HFFc6 (cell line): ENCODE measurements around the gene KCNJ12. TPM values are rescaled to one million over a fixed set of nuclear protein-coding genes. Genes with fewer than 3 reads are reported as not detected.
A peak's percentile ranks its signal among the peaks of the same experiment; 100 is the strongest.
"Not testable (repeated sequence)": the region's sequence is repeated elsewhere in the genome, so short reads cannot be mapped to it uniquely, and the experiment has no call there.

Experiments
- DNase-seq: peaks from one replicate; pipeline ENCODE4 v3.0.0-alpha.2; 2018
- H3K27ac Mint-ChIP-seq: 2 replicates; pipeline ENCODE4 v1.8.0; 2020; ENCODE audit warnings: mild to moderate bottlenecking, mixed read lengths
- H3K27me3 Mint-ChIP-seq: 2 replicates; pipeline ENCODE4 v1.8.0; 2021; ENCODE audit warnings: mild to moderate bottlenecking, moderate library complexity, mixed read lengths; ENCODE audit not compliant: insufficient read depth
- H3K36me3 Mint-ChIP-seq: 2 replicates; pipeline ENCODE4 v1.8.0; 2021; ENCODE audit warnings: low read depth, mixed read lengths
- H3K4me1 Mint-ChIP-seq: 2 replicates; pipeline ENCODE4 v1.8.0; 2020; ENCODE audit warnings: low read depth, mixed read lengths
- H3K4me3 Mint-ChIP-seq: 2 replicates; pipeline ENCODE4 v1.8.0; 2020; ENCODE audit warnings: mild to moderate bottlenecking, moderate library complexity, mixed read lengths
- H3K9me3 Mint-ChIP-seq: 2 replicates; pipeline ENCODE4 v1.8.0; 2020; ENCODE audit warnings: mild to moderate bottlenecking, mixed read lengths
- CTCF ChIP-seq: fragments of 200-600 bp; sonication (generic); IDR thresholded peaks from 2 replicates; pipeline ENCODE4 v1.5.0; 2021; ENCODE audit warnings: antibody characterized with exemption, mild to moderate bottlenecking
- total RNA-seq, 6 experiments: library from RNA; stranded (reverse); fragmentation: NEBNext Ultra II Directional; extraction: Animal tissue kit (Norgen Biotek cat#: 25700); gene quantifications; 2 replicates in 1 of 6; 3 replicates in 5 of 6; pipeline ENCODE4 v1.2.3, GENCODE V29; 2021

Gene KCNJ12
- total RNA-seq, 6 experiments from 2014 or later = not detected

DNA sequence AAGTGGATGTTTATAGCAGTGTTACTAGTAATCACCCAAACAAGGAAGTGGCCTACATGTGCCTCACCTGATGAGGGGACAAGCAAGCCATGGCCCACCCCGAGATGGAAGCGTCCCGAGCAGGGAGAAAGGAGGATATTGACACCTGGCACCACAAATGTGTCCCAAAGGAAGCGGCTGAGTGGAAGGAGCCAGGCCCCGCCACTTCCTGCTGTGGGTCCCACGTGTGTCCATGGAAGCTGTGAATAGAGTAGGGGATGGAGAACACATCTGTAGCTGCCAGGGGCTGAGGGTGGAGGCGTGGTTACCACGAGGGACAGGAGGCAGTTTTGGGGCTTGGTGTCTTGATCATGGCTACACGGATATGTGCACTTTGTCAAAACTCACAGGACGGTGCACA lies 49.2 kb downstream of the KCNJ12 start:
- H3K4me1 Mint-ChIP-seq = peaks cover 30% of the 10 kb centered on the region
- no peaks in the 10 kb centered on the region for H3K36me3 Mint-ChIP-seq
- peaks cover 3% of the 10 kb centered on the region; the same call in 1 of the 2 replicates for H3K27me3 Mint-ChIP-seq
- no peak for TF ChIP-seq CTCF
- no peak overlapping the region for H3K4me3 Mint-ChIP-seq
- H3K27ac Mint-ChIP-seq = no peak overlapping the region
- DNase-seq = no peak
- H3K9me3 Mint-ChIP-seq = no peaks in the 10 kb centered on the region

DNA sequence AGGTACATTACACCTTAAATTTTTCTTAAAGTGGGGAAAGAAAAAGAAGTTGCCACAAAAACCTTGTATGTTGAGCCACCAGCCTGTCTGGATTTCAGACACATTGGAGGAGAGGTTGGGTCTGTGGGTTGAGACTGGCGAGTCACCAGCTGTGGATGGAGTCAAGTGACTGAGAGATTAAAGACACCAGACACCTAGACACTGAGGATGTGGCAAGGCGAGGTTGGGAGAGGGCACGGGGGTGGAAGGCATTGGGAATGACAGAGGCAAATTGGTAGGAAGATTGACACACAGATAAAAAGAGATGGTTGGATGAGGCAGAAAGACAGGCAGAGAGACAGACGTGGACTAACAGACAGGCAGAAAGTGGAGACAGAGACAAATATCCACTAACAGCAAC lies 49.6 kb downstream of the KCNJ12 start:
- no peak for DNase-seq
- Mint-ChIP-seq H3K4me1 (peaks cover 34% of the 10 kb centered on the region), H3K4me3 (no peak overlapping the region), H3K36me3 (no peaks in the 10 kb centered on the region), H3K27me3 (peaks cover 3% of the 10 kb centered on the region; the same call in 1 of the 2 replicates), H3K27ac (no peak overlapping the region), H3K9me3 (no peaks in the 10 kb centered on the region)
- no peak for TF ChIP-seq CTCF

- H3K27ac Mint-ChIP-seq, H3K36me3 Mint-ChIP-seq, H3K4me3 Mint-ChIP-seq, H3K27me3 Mint-ChIP-seq, DNase-seq, H3K9me3 Mint-ChIP-seq: not testable (repeated sequence)
- peaks cover 38% of the 10 kb centered on the region for H3K4me1 Mint-ChIP-seq
Measured at GRCh38 chr17:21426246-21426645, 50.1 kb downstream of the KCNJ12 start.

- not testable (repeated sequence) for H3K36me3 Mint-ChIP-seq, H3K4me3 Mint-ChIP-seq, H3K27ac Mint-ChIP-seq, H3K27me3 Mint-ChIP-seq, H3K9me3 Mint-ChIP-seq, DNase-seq
- peaks cover 38% of the 10 kb centered on the region for H3K4me1 Mint-ChIP-seq
Measured at GRCh38 chr17:21426876-21427275, 50.7 kb downstream of the KCNJ12 start.

DNA sequence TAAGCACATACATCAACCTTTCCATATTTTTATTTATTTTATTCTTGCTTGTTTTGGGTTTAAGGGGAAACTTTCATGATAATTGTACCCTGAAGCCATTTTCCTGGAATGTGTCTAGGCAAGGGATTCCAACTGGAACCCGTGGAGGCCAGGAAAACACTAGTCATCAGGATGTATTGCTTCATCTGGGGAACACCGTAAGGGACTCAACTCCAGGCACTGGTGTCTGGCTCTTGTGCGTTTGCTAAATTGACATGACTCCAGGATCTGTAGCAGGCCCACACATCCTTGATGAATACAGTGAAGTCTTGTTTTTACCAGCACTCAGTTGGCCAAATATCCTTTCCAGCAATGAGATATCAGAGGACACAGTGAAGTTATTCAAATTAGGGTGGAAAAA lies 51.6 kb downstream of the KCNJ12 start:
- not testable (repeated sequence) for H3K9me3 Mint-ChIP-seq, H3K27ac Mint-ChIP-seq, DNase-seq, H3K27me3 Mint-ChIP-seq, H3K4me3 Mint-ChIP-seq, H3K36me3 Mint-ChIP-seq
- peaks cover 38% of the 10 kb centered on the region for H3K4me1 Mint-ChIP-seq

DNA sequence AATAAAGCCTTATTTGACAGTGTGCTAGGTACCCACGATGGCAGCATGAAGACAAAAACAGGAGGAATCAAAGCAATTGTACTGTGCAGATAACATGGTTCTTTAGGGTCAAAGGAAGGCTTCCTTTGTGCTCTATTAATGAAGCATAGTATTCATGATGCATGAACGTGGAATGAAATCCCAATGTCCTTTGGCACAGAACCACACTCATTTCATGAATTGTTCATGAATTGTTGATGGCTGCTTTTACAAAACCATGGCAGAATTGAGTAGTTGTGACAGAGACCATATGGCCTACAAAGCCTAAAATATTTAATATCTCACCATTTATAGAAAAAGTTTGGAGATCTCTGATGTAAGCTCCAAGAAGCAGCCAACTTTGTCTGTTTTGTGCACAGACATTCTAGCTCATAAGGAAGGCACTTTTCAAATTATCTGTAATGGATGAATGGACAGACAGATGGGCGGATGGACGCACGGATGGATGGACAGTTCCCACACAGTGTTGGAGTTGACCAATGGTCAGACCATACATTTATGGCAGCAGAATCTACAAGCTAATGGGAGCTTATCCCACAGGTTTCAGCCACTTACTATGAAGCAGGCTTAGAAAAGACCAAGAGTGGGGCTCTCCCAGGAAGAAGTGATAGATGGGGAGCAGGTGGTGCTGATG lies 52.7 kb downstream of the KCNJ12 start:
- not testable (repeated sequence) for H3K9me3 Mint-ChIP-seq, H3K4me3 Mint-ChIP-seq, H3K27ac Mint-ChIP-seq, H3K36me3 Mint-ChIP-seq, H3K27me3 Mint-ChIP-seq, DNase-seq
- H3K4me1 Mint-ChIP-seq = peaks cover 38% of the 10 kb centered on the region

GRCh38 chr17:21429921-21430628 lies 53.9 kb downstream of the KCNJ12 start:
- H3K4me3 Mint-ChIP-seq = peak overlapping the region; percentile 42; the same call in 1 of the 2 replicates
- DNase-seq = peak; percentile 61
- peaks cover 38% of the 10 kb centered on the region for H3K4me1 Mint-ChIP-seq
- H3K36me3 Mint-ChIP-seq, H3K9me3 Mint-ChIP-seq: not testable (repeated sequence)
- peak overlapping the region; percentile 78 for H3K27ac Mint-ChIP-seq
- peaks cover 12% of the 10 kb centered on the region for H3K27me3 Mint-ChIP-seq

DNA sequence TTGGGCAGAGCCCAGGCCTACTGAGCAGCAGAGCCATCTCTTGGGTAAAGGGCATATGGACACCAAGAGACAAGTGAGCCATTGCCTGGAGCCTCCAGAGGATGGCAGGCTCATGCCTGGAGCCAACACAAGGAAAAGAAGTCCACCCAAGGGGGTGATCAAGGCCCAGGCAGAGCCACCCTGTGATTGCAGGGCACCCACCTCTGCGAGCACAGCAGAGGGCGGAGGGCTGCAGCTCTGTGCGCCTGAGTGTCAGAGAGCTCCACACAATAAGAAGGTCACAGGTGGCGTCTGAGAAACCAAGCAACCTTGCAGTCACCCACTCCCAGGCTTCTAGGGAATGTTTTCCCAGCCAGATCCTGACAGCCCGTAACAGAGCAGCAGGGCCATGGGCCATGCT lies 57.8 kb downstream of the KCNJ12 start:
- DNase-seq, H3K9me3 Mint-ChIP-seq, H3K4me3 Mint-ChIP-seq, H3K27ac Mint-ChIP-seq, H3K36me3 Mint-ChIP-seq: not testable (repeated sequence)
- H3K4me1 Mint-ChIP-seq = peaks cover 22% of the 10 kb centered on the region
- H3K27me3 Mint-ChIP-seq = peaks cover 24% of the 10 kb centered on the region

DNA sequence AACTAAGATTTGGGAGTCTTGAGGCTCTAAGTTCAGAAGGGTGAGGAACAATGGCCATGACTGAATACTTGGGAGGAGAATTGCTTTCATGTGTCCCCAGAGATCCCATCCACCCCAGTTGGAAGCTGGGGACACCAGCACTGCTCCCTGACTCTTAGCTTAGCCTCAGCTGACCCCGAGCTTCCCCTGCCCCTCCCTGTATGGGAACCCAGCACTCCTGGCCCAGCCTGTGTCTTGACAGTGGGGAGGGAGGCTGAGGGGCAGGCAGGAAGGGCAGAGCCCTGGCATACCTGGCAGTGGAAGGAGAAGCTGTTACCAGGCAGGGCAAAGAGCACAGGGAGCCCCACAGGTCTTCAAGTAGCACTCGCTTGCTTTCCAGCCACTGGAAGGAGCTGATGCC lies 58.8 kb downstream of the KCNJ12 start:
- H3K36me3 Mint-ChIP-seq, H3K4me3 Mint-ChIP-seq, H3K27ac Mint-ChIP-seq, H3K9me3 Mint-ChIP-seq, DNase-seq: not testable (repeated sequence)
- H3K27me3 Mint-ChIP-seq = peaks cover 24% of the 10 kb centered on the region
- peaks cover 12% of the 10 kb centered on the region for H3K4me1 Mint-ChIP-seq

DNA sequence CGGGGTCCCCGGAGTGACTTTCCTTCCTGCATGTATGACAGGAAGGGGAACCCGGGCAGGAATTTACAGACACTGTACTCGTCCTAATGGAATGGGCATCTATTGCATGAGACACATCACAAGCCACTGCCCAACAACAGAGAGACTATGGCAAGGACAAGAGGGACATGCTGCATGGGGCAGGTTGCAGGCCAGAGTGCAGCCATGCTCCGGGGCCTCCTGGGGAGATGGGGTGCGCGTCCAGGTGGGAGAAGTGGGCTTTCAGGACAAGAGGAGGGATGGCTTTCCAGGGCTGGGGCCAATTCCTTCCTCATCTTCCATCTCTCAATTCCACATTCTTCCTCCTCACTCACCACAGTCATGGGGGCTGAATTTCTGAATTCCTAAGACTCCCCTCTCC lies 60.3 kb downstream of the KCNJ12 start:
- H3K9me3 Mint-ChIP-seq, H3K27ac Mint-ChIP-seq, H3K36me3 Mint-ChIP-seq, H3K4me3 Mint-ChIP-seq, H3K4me1 Mint-ChIP-seq, DNase-seq: not testable (repeated sequence)
- peaks cover 27% of the 10 kb centered on the region for H3K27me3 Mint-ChIP-seq

- H3K27ac Mint-ChIP-seq, H3K4me1 Mint-ChIP-seq, DNase-seq, H3K36me3 Mint-ChIP-seq, H3K4me3 Mint-ChIP-seq, H3K9me3 Mint-ChIP-seq: not testable (repeated sequence)
- peaks cover 27% of the 10 kb centered on the region for H3K27me3 Mint-ChIP-seq
Measured at GRCh38 chr17:21436883-21437836, 61.0 kb downstream of the KCNJ12 start.
